Measurements from ENCODE around the gene MTSS2. TPM values are rescaled to one million over a fixed set of nuclear protein-coding genes. Genes with fewer than 3 reads are reported as not detected.

The MTSS2 gene
- total RNA-seq, 3 donors from 2014 or later (not counting 1 experiment from before 2014, with no cell fraction given): 3.8 to 8.8 (median 4.4) TPM

DNA sequence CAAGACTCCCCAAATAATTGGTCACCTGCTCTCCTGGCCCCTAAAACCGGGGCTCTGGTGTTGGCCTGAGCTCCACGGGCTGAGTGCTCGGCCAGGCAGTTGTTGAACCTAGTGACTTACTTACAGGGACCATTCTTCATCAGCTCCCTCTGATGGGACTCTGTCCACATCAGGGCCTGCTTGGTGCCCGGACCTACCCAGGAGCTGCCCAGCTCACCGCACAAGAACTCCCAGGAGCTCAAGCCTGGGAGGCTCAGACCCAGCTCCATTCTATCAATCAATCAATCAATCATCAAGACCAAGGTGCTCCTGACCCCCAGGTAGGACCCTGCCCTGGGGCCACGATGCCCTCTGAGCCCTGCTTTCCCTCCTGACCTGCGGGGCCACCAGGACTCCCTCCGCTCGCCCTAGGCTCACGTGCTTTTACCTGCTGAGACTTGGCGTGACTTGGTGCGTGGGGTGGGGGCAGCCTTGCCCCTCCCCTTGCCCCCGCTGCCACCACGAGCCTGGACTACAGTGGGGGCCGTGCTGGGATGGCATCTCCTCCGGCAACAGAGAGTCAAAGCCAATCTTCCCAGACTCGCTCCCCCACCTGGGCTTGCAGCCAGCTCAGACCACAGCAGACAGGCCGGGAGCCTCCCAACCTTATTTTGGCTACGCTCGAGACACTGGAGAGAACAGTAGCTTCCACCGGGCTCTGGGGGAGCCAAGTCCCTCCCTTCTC is 23.8 kb downstream of the MTSS2 start:
- H3K27ac ChIP-seq (ENCODE audit: low read length): no peak overlapping the region
- ATAC-seq: no peak
- H3K4me1 Mint-ChIP-seq: no peaks in the 10 kb centered on the region
- WGBS (ENCODE audit: insufficient coverage): 85% methylated on average over 21 of the region's 21 CpGs
- H3K9me3 ChIP-seq (ENCODE audit: control insufficient read depth, insufficient read depth, low read length): no peaks in the 10 kb centered on the region
- H3K27ac Mint-ChIP-seq: no peak overlapping the region
- no peaks in the 10 kb centered on the region for H3K27me3 ChIP-seq (ENCODE audit: control insufficient read depth, insufficient read depth, low read length)
- H3K36me3 Mint-ChIP-seq: no peaks in the 10 kb centered on the region
- TF ChIP-seq, protein P1, sequence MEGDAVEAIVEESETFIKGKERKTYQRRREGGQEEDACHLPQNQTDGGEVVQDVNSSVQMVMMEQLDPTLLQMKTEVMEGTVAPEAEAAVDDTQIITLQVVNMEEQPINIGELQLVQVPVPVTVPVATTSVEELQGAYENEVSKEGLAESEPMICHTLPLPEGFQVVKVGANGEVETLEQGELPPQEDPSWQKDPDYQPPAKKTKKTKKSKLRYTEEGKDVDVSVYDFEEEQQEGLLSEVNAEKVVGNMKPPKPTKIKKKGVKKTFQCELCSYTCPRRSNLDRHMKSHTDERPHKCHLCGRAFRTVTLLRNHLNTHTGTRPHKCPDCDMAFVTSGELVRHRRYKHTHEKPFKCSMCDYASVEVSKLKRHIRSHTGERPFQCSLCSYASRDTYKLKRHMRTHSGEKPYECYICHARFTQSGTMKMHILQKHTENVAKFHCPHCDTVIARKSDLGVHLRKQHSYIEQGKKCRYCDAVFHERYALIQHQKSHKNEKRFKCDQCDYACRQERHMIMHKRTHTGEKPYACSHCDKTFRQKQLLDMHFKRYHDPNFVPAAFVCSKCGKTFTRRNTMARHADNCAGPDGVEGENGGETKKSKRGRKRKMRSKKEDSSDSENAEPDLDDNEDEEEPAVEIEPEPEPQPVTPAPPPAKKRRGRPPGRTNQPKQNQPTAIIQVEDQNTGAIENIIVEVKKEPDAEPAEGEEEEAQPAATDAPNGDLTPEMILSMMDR (IDR thresholded peaks at IDR 0.05): no peak
- no peak overlapping the region for H3K4me3 ChIP-seq (ENCODE audit: low read length)
- no peaks in the 10 kb centered on the region for H3K4me1 ChIP-seq (ENCODE audit: control insufficient read depth, insufficient read depth, low read length)
- no peak overlapping the region for H3K4me3 Mint-ChIP-seq
- intact Hi-C loops (cut with micrococcal nuclease): no loop called here
- no peaks in the 10 kb centered on the region for H3K9me3 Mint-ChIP-seq
- no peaks in the 10 kb centered on the region for H3K27me3 Mint-ChIP-seq (ENCODE audit: low read depth in 2 of 2)
- H3K36me3 ChIP-seq (ENCODE audit: control insufficient read depth, insufficient read depth, low read length): no peaks in the 10 kb centered on the region
- DNase-seq: no peak

DNA sequence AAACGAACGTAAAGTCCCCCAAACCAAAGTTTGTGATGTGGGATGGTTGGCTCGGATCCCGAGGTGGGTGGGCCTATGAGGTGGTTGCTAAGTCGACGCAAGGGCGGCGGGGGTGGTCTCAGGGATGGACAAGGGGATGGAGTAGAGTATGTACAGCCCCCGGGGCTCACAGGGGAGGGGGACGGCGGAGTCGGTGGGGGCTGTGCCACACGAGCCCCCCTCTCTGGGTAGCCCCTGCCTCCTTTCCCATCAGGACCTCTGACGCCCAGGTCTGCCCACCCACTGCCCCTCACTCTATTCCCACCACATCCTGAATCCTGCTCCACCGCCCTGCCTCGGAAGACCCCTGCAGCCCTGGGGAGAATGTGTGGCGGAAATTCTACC is 24.3 kb downstream of the MTSS2 start:
- no peak for ATAC-seq
- no peak overlapping the region for H3K27ac Mint-ChIP-seq
- Histone ChIP-seq H3K9me3 (ENCODE audit: control insufficient read depth, insufficient read depth, low read length) (no peaks in the 10 kb centered on the region), H3K27ac (ENCODE audit: low read length) (no peak overlapping the region), H3K36me3 (ENCODE audit: control insufficient read depth, insufficient read depth, low read length) (no peaks in the 10 kb centered on the region), H3K4me3 (ENCODE audit: low read length) (no peak overlapping the region), H3K4me1 (ENCODE audit: control insufficient read depth, insufficient read depth, low read length) (no peaks in the 10 kb centered on the region), H3K27me3 (ENCODE audit: control insufficient read depth, insufficient read depth, low read length) (no peaks in the 10 kb centered on the region)
- TF ChIP-seq, protein P1 (IDR thresholded peaks at IDR 0.05): no peak
- H3K9me3 Mint-ChIP-seq: no peaks in the 10 kb centered on the region
- intact Hi-C loops (cut with micrococcal nuclease): no loop called here
- no peak overlapping the region for H3K4me3 Mint-ChIP-seq
- H3K27me3 Mint-ChIP-seq (ENCODE audit: low read depth in 2 of 2): no peaks in the 10 kb centered on the region
- H3K36me3 Mint-ChIP-seq: no peaks in the 10 kb centered on the region
- no peak for DNase-seq
- H3K4me1 Mint-ChIP-seq: no peaks in the 10 kb centered on the region
- WGBS (ENCODE audit: insufficient coverage): 86% methylated on average over 17 of the region's 17 CpGs

- ATAC-seq: no peak
- DNase-seq: no peak
- Histone ChIP-seq H3K27me3 (ENCODE audit: control insufficient read depth, insufficient read depth, low read length) (no peaks in the 10 kb centered on the region), H3K4me3 (ENCODE audit: low read length) (no peak overlapping the region), H3K9me3 (ENCODE audit: control insufficient read depth, insufficient read depth, low read length) (no peaks in the 10 kb centered on the region), H3K4me1 (ENCODE audit: control insufficient read depth, insufficient read depth, low read length) (no peaks in the 10 kb centered on the region), H3K36me3 (ENCODE audit: control insufficient read depth, insufficient read depth, low read length) (no peaks in the 10 kb centered on the region), H3K27ac (ENCODE audit: low read length) (no peak overlapping the region)
- Mint-ChIP-seq H3K9me3 (no peaks in the 10 kb centered on the region), H3K27me3 (ENCODE audit: low read depth in 2 of 2) (no peaks in the 10 kb centered on the region), H3K4me1 (no peaks in the 10 kb centered on the region), H3K36me3 (no peaks in the 10 kb centered on the region), H3K27ac (no peak overlapping the region), H3K4me3 (no peak overlapping the region)
- TF ChIP-seq, protein P1 (IDR thresholded peaks at IDR 0.05): no peak
- 75% methylated on average over 5 of the region's 7 CpGs for WGBS (ENCODE audit: insufficient coverage)
- intact Hi-C loops (cut with micrococcal nuclease): no loop called here
Measured at GRCh38 chr16:70660672-70661350, 25.0 kb downstream of the MTSS2 start.
